Measurements from ENCODE around the gene CCR1. TPM values are rescaled to one million over a fixed set of nuclear protein-coding genes. Genes with fewer than 3 reads are reported as not detected.
A peak's percentile ranks its signal among the peaks of the same experiment; 100 is the strongest.

The CCR1 gene
- total and polyA plus RNA-seq, 9 of the 15 experiments (the other 6 are each of a cell fraction or from before 2014, with no cell fraction given), result not detected

GRCh38 chr3:46194868-46195553 lies 13.1 kb downstream of the CCR1 start:
- 4% methylated on average over 4 of the region's 4 CpGs for WGBS (ENCODE audit: insufficient coverage, low coverage, missing lambda C conversion rate)
- FAIRE-seq, result no peak
- Histone ChIP-seq H3K4me1 (replicated peaks in 1 of 2; ENCODE audit: control insufficient read depth in 2 of 2, insufficient read depth in 2 of 2, low read length in 2 of 2) (no peaks in the 10 kb centered on the region), H2AFZ (ENCODE audit: low read depth, low read length) (no peak overlapping the region), H3K4me3 (no peak overlapping the region), H3K36me3 (ENCODE audit: control insufficient read depth, insufficient read depth, low read length) (no peaks in the 10 kb centered on the region), H3K9me1 (ENCODE audit: control insufficient read depth, insufficient read depth, low read length) (no peaks in the 10 kb centered on the region), H4K20me1 (replicated peaks; ENCODE audit: control insufficient read depth, insufficient read depth, low read length) (no peaks in the 10 kb centered on the region), H3K9ac (ENCODE audit: insufficient read depth in 1 of 2, low read depth in 2 of 2, low read length in 2 of 2) (no peak overlapping the region), H3K4me2 (ENCODE audit: insufficient read depth, low read length) (no peak overlapping the region), H3K27me3 (ENCODE audit: control insufficient read depth in 2 of 2, insufficient read depth in 2 of 2, low read length in 2 of 2) (0 out of 5 replicates have a peak, but pooled peaks cover 2 to 3% of the 10 kb centered on the region in 2 experiments), H3K27ac (ENCODE audit: extremely low read depth, low read depth, low read length) (no peak overlapping the region), H3K79me2 (ENCODE audit: control insufficient read depth, insufficient read depth, low read length) (no peaks in the 10 kb centered on the region), H3K9me3 (replicated peaks; ENCODE audit: control insufficient read depth, insufficient read depth, low read depth, low read length) (no peaks in the 10 kb centered on the region)
- no peak for DNase-seq (ENCODE audit: extremely low read depth in 1 of 4, low spot score in 3 of 4)
- no TSS peak for BruUV-seq (replicated peaks)
- ATAC-seq, result no peak
- CTCF ChIA-PET (ENCODE audit: low intra/inter-chr PET ratio), result no interaction called here
- in situ Hi-C loops (cut with MboI), result no loop called here
- POLR2A ChIA-PET, result no interaction called here
- intact Hi-C loops (cut with micrococcal nuclease), result no loop called here
- TF ChIP-seq ZFX (CRISPR knock-in tag; IDR thresholded peaks at IDR 0.05) (no peak), ESRRB (CRISPR knock-in tag; IDR thresholded peaks at IDR 0.05; ENCODE audit: borderline replicate concordance) (no peak), ZBTB7A (IDR thresholded peaks at IDR 0.05; ENCODE audit: borderline replicate concordance, control insufficient read depth, low read depth, low read length) (no peak), ZNF436 (CRISPR knock-in tag; IDR thresholded peaks at IDR 0.05) (no peak), PRDM10 (IDR thresholded peaks at IDR 0.05; ENCODE audit: partially characterized antibody) (no peak), ZBTB8A (IDR thresholded peaks at IDR 0.05; ENCODE audit: partially characterized antibody) (no peak), MYBL2 (IDR thresholded peaks at IDR 0.05; ENCODE audit: low read depth) (no peak), MYBL2 (CRISPR knock-in tag; IDR thresholded peaks at IDR 0.05; ENCODE audit: borderline replicate concordance) (no peak), NR0B1 (IDR thresholded peaks at IDR 0.05; ENCODE audit: partially characterized antibody) (no peak), ATF3 (IDR thresholded peaks at IDR 0.05) (peak; percentile 82), ATF3 (CRISPR knock-in tag; conservative IDR thresholded peaks at IDR 0.05) (no peak), GTF2B (IDR thresholded peaks at IDR 0.05; ENCODE audit: extremely low read depth, insufficient read length) (no peak), SNRNP70 (optimal IDR thresholded peaks at IDR 0.05; ENCODE audit: low read depth, low read length) (no peak)

Data from K562 (cell line).